ENCODE results near the gene RYK.
"Not testable (repeated sequence)": the region's sequence is repeated elsewhere in the genome, so short reads cannot be mapped to it uniquely, and the experiment has no call there.

Gene RYK

GRCh38 chr3:134214239-134214638 is 36.4 kb downstream of the RYK start:
- no peak for DNase-seq

GRCh38 chr3:134212967-134213665 is 37.5 kb downstream of the RYK start:
- no peak for DNase-seq

- no peak for DNase-seq
Measured at GRCh38 chr3:134211797-134212196, 38.9 kb downstream of the RYK start.

- DNase-seq: no peak
Measured at GRCh38 chr3:134205451-134205850, 45.2 kb downstream of the RYK start.

GRCh38 chr3:134201201-134202130 is 49.2 kb downstream of the RYK start:
- DNase-seq: no peak

- not testable (repeated sequence) for DNase-seq
Measured at GRCh38 chr3:134199880-134200279, 50.8 kb downstream of the RYK start.

GRCh38 chr3:134199240-134199639 is 51.4 kb downstream of the RYK start:
- no peak for DNase-seq

- DNase-seq: no peak
Measured at GRCh38 chr3:134198414-134198813, 52.2 kb downstream of the RYK start.

GRCh38 chr3:134197681-134198261 is 52.9 kb downstream of the RYK start:
- no peak for DNase-seq

- DNase-seq: no peak
Measured at GRCh38 chr3:134194247-134194646, 56.4 kb downstream of the RYK start.

GRCh38 chr3:134190250-134190649 is 60.4 kb downstream of the RYK start:
- no peak for DNase-seq

- no peak for DNase-seq
Measured at GRCh38 chr3:134189849-134190248, 60.8 kb downstream of the RYK start.

GRCh38 chr3:134186391-134186790 is 64.3 kb downstream of the RYK start:
- DNase-seq: no peak

- no peak for DNase-seq
Measured at GRCh38 chr3:134180761-134181160, 69.9 kb downstream of the RYK start.

GRCh38 chr3:134179508-134179907 is 71.2 kb downstream of the RYK start:
- DNase-seq: no peak

GRCh38 chr3:134163096-134163495 is 87.6 kb downstream of the RYK start:
- DNase-seq: no peak

GRCh38 chr3:134161898-134162615 is 88.6 kb downstream of the RYK start:
- no peak for DNase-seq

GRCh38 chr3:134155446-134155845 is 95.2 kb downstream of the RYK start:
- no peak for DNase-seq

GRCh38 chr3:134153761-134154160 is 96.9 kb downstream of the RYK start:
- DNase-seq: no peak

GRCh38 chr3:134150476-134150875 is 100.2 kb downstream of the RYK start:
- DNase-seq: no peak

GRCh38 chr3:134149286-134149685 is 101.4 kb downstream of the RYK start:
- no peak for DNase-seq

- DNase-seq: no peak
Measured at GRCh38 chr3:134148534-134148933, 102.1 kb downstream of the RYK start.

- no peak for DNase-seq
Measured at GRCh38 chr3:134147411-134147810, 103.2 kb downstream of the RYK start.
